T-helper 1 cell treated with Interleukin-12 subunit alpha and Interleukin-12 subunit beta and Interleukin-4 antibody, amounts not matched to agents 30 μg/mL and 1 μg/mL, for 36 hours (primary cell): Measurements from ENCODE around the gene APLF.
"Not testable (repeated sequence)": the region's sequence is repeated elsewhere in the genome, so short reads cannot be mapped to it uniquely, and the experiment has no call there.

Experiments used
- H3K27ac Mint-ChIP-seq: one replicate; pipeline ENCODE4 v1.8.0; 2021; ENCODE audit warnings: mild to moderate bottlenecking, mixed read lengths
- H3K27me3 Mint-ChIP-seq: one replicate; pipeline ENCODE4 v1.8.0; 2021; ENCODE audit warnings: low read depth, mixed read lengths
- H3K36me3 Mint-ChIP-seq: one replicate; pipeline ENCODE4 v1.8.0; 2021; ENCODE audit warnings: low read depth, mixed read lengths
- H3K4me1 Mint-ChIP-seq: one replicate; pipeline ENCODE4 v1.8.0; 2021; ENCODE audit warnings: low read depth, mixed read lengths
- H3K4me3 Mint-ChIP-seq: one replicate; pipeline ENCODE4 v1.8.0; 2021; ENCODE audit warnings: mild to moderate bottlenecking, moderate library complexity, mixed read lengths
- H3K9me3 Mint-ChIP-seq: one replicate; pipeline ENCODE4 v1.8.0; 2021; ENCODE audit warnings: mixed read lengths

APLF gene

DNA sequence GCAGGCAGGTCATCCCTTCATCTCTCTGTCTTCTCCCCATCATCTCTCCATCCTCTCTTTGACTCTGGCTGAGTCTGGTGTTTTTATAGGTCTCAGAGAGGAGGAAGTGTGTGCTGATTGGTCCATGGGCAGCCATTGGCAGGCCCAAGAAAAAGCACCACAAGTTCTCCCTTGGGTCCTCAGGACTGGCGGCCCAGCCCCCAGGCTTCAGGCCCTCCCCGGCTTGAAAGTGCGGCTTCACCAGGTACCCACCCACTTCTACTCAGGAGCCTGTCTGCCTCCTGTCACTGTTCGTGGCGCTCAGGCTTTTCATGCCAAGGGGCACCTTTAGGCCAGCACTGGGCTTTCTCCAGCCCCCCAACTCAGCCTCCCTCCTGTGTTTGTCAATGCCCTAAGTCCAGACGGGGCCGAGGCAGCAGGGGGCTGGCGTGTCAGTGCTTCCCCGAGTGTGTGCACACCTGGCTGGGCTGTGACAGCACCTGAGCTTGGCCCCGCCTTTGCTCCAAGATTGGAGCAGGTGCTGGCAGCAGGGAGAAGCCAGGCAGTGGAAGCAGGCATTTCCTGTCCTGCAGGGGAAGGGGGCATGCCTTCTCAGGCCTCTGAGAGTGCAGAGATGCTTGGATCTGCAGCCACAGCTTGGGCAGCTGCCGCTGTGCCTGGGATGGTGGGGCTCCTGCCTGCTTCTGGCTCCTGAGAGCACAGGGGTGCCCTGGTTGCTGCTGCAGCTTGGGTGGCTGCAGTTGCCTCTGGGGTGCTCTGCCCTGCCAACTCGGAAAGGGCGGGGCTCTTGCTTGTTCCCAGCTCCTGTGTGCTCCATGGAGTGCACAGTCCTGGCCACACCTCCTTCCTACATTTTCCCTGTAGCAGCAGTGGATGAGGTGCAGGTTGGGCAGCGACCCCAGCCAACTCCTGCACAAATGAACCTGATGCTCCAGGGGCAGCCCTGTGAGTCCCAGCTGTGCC, 34.4 kb upstream of the APLF start:
- H3K4me1 Mint-ChIP-seq: no peaks in the 10 kb centered on the region
- H3K27me3 Mint-ChIP-seq: peaks cover 5% of the 10 kb centered on the region
- no peak overlapping the region for H3K27ac Mint-ChIP-seq
- no peaks in the 10 kb centered on the region for H3K9me3 Mint-ChIP-seq
- H3K4me3 Mint-ChIP-seq: no peak overlapping the region
- no peaks in the 10 kb centered on the region for H3K36me3 Mint-ChIP-seq

DNA sequence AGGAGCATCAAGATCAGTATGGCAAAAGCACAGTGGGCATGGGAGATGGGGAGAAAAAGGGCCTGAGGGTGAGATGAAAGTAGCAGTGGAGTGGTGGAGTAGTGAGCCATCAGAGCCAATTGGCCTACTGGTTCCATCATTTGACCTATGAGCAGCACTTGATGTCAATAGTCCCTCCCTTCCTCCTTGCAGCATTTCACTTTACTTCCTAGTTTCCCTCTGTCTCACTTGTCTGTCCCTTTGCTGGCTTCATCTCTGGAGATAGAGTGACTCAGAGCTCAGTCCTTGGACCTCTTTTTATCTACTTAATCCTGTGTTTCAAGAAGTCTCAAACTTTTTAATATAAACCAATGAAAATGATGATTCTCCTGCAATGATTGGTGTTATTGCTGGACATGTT, 32.4 kb upstream of the APLF start:
- Mint-ChIP-seq H3K27ac (no peak overlapping the region), H3K36me3 (no peaks in the 10 kb centered on the region), H3K4me1 (no peaks in the 10 kb centered on the region), H3K9me3 (no peaks in the 10 kb centered on the region), H3K27me3 (peaks cover 2% of the 10 kb centered on the region), H3K4me3 (no peak overlapping the region)

DNA sequence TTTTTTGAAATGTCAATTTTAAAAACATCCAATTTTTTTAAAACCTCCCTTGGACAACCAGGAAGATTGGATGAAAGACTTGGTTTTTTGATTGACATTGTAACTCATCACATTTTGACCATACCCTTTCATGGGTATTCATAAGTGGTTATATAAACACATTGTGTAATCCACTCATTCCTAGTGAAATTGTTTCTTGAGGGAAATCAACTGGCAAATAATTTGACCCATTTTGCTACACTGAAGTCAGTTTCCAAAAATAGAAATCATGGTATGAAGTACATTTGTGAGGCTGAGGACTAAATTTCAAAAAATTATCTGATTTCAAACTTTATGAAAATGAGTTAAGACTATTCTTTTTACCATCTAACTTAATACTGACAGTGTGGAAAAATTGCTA, 31.8 kb upstream of the APLF start:
- Mint-ChIP-seq H3K27ac (no peak overlapping the region), H3K4me1 (peaks cover 2% of the 10 kb centered on the region), H3K27me3 (no peaks in the 10 kb centered on the region), H3K4me3 (no peak overlapping the region), H3K9me3 (no peaks in the 10 kb centered on the region), H3K36me3 (no peaks in the 10 kb centered on the region)

DNA sequence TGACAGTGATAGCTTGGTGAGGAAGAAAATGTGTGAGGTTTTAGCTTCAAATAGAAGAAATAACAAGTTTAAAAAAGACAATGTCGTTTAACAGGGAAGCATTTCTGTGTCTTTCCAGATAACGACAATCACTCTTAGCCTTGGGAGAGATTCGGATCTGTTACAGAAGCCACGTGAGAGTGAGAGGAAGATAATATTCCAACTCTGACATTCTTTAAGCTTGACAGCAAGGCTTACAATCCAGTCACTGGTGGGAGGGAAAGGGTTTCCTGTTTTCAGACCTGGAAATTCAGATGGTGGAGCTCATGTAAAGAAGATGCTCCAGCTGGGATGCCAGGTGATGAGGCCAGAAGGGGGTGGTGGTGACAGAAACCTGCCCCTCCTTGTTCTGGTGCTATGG, 31.1 kb upstream of the APLF start:
- Mint-ChIP-seq H3K4me1 (peaks cover 8% of the 10 kb centered on the region), H3K27me3 (no peaks in the 10 kb centered on the region), H3K36me3 (no peaks in the 10 kb centered on the region), H3K9me3 (no peaks in the 10 kb centered on the region), H3K27ac (no peak overlapping the region), H3K4me3 (no peak overlapping the region)

DNA sequence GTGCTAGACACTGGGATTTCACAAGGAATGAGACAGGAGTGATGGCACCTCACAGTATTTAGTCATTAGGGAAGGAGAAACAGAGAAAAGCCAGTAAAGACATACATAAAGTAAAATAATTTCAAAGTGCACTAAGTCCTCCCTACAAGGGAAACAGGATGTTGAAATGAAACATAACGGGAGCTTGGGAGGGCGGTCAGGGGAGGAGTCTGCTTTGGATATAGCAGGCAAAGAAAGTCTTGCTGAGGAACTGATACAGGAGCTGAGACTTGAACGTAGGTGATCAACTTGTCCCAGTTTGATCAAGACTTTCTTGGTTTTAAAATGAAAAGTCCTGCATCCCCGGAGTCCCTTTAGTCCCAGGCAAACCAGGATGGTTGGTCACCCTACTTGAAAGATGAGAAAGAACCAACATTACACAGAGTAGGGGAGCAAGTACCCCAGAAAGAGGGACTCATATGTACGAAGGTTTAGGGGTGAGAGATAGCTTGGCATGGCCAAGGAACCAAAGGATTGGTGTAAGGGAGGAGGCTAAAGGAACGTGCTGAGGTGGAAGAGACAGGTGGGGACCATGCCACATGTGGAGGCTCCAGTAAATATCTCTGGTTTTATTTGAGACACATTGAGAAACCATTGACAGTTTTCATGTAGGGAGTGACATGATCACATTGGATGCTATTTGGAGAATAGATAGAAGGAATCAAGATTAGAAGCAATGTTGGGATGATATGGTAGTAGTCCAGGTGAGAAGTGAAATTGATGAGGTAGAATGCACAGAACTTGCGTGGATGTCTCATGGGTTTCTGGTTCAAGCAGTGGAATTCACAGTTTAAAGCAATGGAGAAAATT, 28.7 kb upstream of the APLF start:
- Mint-ChIP-seq H3K4me1 (peaks cover 11% of the 10 kb centered on the region), H3K4me3 (no peak overlapping the region), H3K9me3 (no peaks in the 10 kb centered on the region), H3K27ac (no peak overlapping the region), H3K36me3 (no peaks in the 10 kb centered on the region), H3K27me3 (peaks cover 9% of the 10 kb centered on the region)

DNA sequence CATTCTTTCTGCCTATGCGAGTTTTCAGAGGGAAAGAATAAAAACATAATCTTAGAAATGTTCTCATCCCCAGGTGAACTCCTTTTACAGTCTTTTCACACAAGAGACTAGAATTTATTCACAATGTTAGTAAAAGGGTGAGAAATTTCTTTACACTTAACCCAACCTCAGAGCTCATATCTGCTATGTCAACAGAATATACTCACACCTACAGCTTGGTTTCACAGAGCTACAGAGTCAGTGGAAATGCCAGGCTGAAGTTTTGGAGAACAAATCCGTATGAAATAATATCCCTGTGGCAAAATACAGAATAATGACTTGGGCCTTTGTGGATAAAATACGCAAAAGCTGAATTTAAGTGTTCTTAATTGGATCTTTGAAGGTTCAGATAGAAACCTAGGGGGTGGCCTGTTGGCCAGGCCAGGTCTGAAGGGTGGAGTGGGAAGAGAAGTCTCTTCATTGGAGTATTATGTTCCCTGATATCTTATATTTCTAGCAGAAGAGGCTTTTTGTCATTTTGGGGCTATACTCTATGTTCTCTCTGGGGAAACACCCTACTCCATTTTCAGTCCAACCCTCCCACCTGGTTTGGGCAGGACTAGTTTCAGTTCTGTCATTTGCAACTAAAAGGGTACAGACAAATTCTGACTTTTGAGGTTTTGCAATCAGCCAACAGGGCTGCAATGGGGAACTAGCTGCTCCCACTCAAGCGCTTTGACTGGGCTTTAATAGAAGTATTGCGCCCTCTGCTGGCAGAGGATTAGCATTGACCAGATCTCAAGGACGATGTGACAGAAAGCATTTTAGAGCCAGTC, 26.0 kb upstream of the APLF start:
- Mint-ChIP-seq H3K4me1 (peaks cover 11% of the 10 kb centered on the region), H3K27ac (peak overlapping the region; percentile 42), H3K36me3 (no peaks in the 10 kb centered on the region), H3K4me3 (no peak overlapping the region), H3K27me3 (peaks cover 9% of the 10 kb centered on the region), H3K9me3 (no peaks in the 10 kb centered on the region)

DNA sequence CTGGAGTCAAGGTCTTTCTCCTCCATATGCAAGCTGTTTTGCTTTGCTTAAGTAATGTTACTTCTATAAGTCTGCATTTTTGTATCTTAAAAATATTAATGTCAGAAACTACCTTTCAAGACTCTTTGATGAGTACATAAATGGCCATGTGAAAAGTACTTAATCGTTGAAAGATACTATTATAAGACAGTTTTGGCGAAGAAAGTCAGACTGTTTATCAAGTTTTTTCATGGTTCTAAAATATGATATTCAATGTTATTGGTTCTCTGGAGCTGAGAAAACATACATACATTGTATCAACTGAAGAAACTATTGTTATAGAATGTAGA, 25.4 kb upstream of the APLF start:
- no peaks in the 10 kb centered on the region for H3K9me3 Mint-ChIP-seq
- H3K36me3 Mint-ChIP-seq: no peaks in the 10 kb centered on the region
- peaks cover 11% of the 10 kb centered on the region for H3K4me1 Mint-ChIP-seq
- no peak overlapping the region for H3K27ac Mint-ChIP-seq
- no peak overlapping the region for H3K4me3 Mint-ChIP-seq
- peaks cover 9% of the 10 kb centered on the region for H3K27me3 Mint-ChIP-seq

DNA sequence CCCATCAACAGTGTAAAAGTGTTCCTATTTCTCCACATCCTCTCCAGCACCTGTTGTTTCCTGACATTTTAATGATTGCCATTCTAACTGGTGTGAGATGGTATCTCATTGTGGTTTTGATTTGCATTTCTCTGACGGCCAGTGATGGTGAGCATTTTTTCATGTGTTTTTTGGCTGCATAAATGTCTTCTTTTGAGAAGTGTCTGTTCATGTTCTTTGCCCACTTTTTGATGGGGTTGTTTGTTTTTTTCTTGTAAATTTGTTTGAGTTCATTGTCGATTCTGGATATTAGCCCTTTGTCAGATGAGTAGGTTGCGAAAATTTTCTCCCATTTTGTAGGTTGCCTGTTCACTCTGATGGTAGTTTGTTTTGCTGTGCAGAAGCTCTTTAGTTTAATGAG, 21.0 kb upstream of the APLF start:
- H3K36me3 Mint-ChIP-seq, H3K27ac Mint-ChIP-seq, H3K9me3 Mint-ChIP-seq, H3K27me3 Mint-ChIP-seq, H3K4me3 Mint-ChIP-seq, H3K4me1 Mint-ChIP-seq: not testable (repeated sequence)

DNA sequence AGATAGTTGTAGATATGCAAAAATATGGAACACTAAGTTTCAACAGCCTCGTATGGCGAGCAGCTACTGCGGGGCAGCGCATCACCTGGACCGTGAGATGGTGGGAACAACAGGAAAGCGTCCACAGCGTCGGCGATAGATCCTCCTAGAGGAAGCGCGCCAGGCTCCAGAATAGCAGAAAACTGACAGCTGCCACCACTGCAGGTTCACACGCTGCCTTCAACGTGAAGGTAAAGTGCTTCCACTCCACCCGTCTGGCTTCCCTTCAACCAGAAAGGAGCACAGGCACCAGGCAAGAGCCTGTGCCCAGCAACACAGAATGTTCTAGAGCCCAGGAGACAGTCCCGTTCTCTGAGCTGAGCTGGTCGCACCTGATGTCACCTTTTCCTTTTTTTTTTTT, 20.3 kb upstream of the APLF start:
- Mint-ChIP-seq H3K9me3 (no peaks in the 10 kb centered on the region), H3K4me1 (peaks cover under 1% of the 10 kb centered on the region), H3K4me3 (no peak overlapping the region), H3K36me3 (no peaks in the 10 kb centered on the region), H3K27me3 (peaks cover 9% of the 10 kb centered on the region), H3K27ac (no peak overlapping the region)

DNA sequence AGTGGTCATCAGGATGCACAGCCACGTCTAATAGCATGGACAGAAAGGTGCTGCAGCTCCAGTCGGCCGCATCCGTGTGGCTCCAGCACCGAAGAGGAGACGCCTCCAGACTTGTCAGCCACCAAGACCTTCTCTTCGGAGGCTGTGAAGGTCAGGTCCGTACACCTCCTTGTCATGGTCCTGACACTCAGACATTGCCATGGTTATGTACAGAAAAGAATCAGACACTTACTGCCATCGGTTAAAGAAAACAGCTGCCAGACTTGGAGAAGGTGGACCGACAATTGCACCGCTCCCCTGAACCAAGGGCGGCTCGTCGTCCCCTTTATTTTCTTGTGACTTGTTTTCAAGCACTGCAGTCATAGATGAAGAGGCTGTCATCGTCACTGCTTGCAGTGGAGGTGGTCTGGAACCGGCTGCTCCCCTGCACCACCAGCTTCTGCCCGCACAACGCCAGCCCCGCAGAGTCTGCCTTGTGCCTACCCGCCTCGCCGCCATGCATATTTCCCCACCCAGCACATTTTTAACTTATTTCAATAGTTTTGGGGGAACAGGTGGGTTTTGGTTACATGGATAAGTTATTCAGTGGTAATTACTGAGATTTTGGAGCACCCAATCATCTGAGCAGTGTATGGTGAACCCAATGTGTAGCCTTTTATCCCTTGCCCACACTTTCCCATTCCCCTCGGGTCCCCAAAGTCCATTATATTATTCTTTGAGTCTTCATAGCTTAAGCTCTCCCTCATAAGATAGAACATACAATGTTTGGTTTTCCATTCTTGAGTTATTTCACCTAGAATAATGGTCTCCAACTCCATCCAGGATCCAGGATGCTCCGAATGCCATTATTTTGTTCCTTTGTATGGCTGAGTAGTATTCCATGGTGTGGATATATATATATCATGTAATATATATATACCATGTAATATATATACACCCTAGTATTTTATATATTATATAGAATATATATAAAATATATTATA, 18.4 kb upstream of the APLF start:
- no peaks in the 10 kb centered on the region for H3K9me3 Mint-ChIP-seq
- no peaks in the 10 kb centered on the region for H3K36me3 Mint-ChIP-seq
- no peak overlapping the region for H3K4me3 Mint-ChIP-seq
- H3K27me3 Mint-ChIP-seq: no peaks in the 10 kb centered on the region
- peaks cover 9% of the 10 kb centered on the region for H3K4me1 Mint-ChIP-seq
- H3K27ac Mint-ChIP-seq: peak overlapping the region; percentile 14

DNA sequence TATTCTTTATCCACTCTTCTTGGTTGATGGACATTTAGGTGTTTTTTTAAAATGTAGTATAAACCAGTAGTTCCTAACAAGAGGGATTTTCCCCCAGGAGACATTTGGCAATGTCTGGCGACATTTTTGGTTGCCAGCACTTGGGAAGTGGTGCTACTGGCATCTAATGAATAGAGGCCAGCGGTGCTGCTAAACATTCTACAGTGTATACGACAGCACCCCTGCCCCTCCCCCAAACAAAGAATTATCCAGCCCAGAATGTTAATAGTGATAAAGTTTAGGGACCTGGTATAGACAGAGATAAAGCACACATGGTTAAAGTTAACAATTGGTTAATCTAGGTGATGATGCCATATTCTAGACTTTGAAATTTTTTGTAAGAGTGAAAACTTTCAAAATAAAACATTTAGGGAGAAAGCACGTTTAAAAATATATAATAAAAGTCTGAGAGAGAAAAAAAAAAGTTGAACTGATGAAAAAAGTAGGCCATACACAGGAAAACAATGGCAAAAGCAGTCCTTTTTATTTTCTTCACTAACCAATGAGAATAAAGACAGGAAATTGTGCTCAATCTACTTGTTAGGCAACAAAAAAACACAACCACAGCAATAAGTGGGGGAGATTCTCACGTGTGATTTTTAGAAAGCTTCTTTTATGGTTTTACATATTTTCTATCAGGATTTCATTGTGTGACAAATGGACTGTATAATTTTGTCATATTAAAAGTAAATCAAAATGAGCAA, 15.1 kb upstream of the APLF start:
- peak overlapping the region; percentile 29 for H3K27ac Mint-ChIP-seq
- H3K9me3 Mint-ChIP-seq: no peaks in the 10 kb centered on the region
- no peaks in the 10 kb centered on the region for H3K27me3 Mint-ChIP-seq
- H3K4me1 Mint-ChIP-seq: peaks cover 9% of the 10 kb centered on the region
- no peak overlapping the region for H3K4me3 Mint-ChIP-seq
- H3K36me3 Mint-ChIP-seq: no peaks in the 10 kb centered on the region

DNA sequence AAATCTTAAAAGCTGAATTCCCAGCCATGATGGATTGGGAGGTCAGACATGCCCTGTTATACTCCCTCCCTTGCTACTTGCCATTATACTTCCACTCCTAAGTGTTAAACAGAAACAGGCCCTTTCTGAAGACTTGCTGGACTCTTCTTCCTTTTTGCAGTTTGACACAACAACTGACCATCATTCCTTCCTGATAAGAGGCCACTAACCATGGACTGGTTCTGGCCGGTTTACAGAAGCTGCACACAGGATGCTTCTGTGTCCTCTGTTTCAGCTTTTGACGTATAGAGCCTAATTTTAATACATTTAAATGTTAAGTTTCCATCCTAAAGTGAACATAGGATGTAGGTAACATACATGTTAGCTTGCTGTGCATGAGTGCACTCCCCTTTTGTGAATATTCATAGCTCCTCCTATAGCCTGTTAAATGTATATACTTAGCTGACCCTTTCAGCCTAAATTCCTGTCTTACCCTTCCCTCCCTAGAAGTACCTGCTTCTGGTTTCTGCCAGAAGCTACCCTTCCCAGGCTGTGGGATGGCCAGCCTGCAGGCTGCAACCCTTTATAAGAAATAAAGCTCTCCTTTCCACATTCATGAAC, 13.5 kb upstream of the APLF start:
- no peak overlapping the region for H3K27ac Mint-ChIP-seq
- no peaks in the 10 kb centered on the region for H3K9me3 Mint-ChIP-seq
- H3K4me3 Mint-ChIP-seq: no peak overlapping the region
- H3K36me3 Mint-ChIP-seq: no peaks in the 10 kb centered on the region
- H3K4me1 Mint-ChIP-seq: peaks cover 9% of the 10 kb centered on the region
- H3K27me3 Mint-ChIP-seq: no peaks in the 10 kb centered on the region

DNA sequence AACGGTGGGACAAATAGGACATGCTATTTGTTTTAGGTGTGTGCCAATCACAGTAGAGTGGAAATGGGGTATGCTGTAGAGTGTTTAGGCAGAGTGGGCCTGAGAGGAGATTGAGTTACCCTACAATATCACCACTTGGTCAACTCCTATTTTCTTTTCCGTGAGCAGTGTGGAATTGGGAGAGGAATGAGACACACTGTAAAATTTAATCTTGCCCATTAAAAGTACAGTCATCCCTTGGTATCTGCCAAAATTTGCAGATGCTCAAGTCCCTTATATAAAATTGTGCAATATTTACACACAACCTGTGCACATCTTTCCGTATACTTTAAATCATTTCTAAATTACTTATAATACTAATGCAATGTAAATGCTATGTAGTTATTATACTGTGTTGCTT, 12.7 kb upstream of the APLF start:
- H3K27me3 Mint-ChIP-seq: no peaks in the 10 kb centered on the region
- no peak overlapping the region for H3K27ac Mint-ChIP-seq
- peaks cover 9% of the 10 kb centered on the region for H3K4me1 Mint-ChIP-seq
- H3K36me3 Mint-ChIP-seq: no peaks in the 10 kb centered on the region
- H3K4me3 Mint-ChIP-seq: no peak overlapping the region
- H3K9me3 Mint-ChIP-seq: no peaks in the 10 kb centered on the region
